ENCODE results near the gene CEACAM1.
"Not testable (repeated sequence)": the region's sequence is repeated elsewhere in the genome, so short reads cannot be mapped to it uniquely, and the experiment has no call there.

The CEACAM1 gene

DNA sequence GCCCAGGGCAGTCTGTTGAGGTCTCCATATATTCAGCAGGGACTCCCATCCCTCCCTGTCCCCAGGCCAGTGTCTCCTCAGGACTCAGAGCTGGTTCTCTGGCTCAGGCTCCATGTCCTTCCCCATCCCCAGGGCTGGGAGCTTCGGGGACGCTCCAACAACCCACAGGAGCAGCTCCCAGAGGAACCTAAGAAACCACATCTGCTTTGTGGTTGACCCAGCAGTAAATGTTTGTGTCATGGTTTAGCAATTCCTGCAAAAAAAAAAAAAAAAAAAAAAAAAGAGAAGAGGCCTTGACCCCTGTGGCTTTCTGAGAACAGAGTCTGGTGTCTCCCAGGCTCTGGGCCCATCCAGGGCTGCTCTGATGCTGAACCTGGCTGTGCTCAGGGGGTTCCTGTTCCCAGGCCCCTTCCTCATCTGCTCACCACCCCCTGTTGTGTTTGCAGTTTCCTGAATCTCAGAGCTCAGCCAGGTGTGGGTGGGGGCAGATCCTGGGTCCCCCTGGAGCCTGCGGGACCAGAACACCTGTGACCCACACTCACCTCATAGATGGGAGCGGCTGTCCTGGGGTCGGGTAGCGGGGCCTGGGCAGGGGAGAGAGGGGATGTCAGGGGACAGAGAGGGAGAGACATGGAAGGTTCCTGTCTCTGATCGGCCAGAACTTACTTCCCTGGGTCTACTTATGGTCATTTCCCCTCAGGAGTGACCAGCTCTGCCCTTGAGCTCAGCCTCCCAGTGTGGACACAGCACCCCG lies 25.2 kb upstream of the CEACAM1 start:
- Histone ChIP-seq H4K91ac (ENCODE audit: low read length) (no peak overlapping the region), H3K9me3 (ENCODE audit: control insufficient read depth, low read length) (peaks cover 14% of the 10 kb centered on the region), H3K23ac (ENCODE audit: low read length in 2 of 2) (no peak overlapping the region), H3K4me2 (ENCODE audit: low read length, poor library complexity, severe bottlenecking) (no peak overlapping the region), H3K4me3 (ENCODE audit: insufficient read depth in 1 of 2, low read depth in 1 of 2, low read length in 2 of 2) (no peak overlapping the region), H3K14ac (ENCODE audit: low read length in 2 of 2) (no peak overlapping the region), H3K79me1 (replicated peaks; ENCODE audit: low read length, poor library complexity, severe bottlenecking) (no peaks in the 10 kb centered on the region), H2AFZ (ENCODE audit: low read depth, low read length) (no peak overlapping the region), H2AK5ac (ENCODE audit: low read length, severe bottlenecking) (no peak overlapping the region), H3K18ac (ENCODE audit: low read depth in 1 of 2, low read length in 2 of 2) (no peak overlapping the region), H3K9ac (ENCODE audit: low read length) (no peak overlapping the region), H3K4me1 (ENCODE audit: control insufficient read depth, insufficient read depth, low read depth, low read length) (peaks cover 2% of the 10 kb centered on the region), H4K8ac (ENCODE audit: low read length) (no peak overlapping the region), H3K27ac (ENCODE audit: low read length, poor library complexity, severe bottlenecking) (no peak overlapping the region), H2BK120ac (ENCODE audit: low read depth, low read length) (no peak overlapping the region), H2BK12ac (ENCODE audit: low read length in 2 of 2) (no peak overlapping the region), H3K4ac (ENCODE audit: low read depth in 1 of 2, low read length in 2 of 2) (no peak overlapping the region), H3K27me3 (ENCODE audit: control insufficient read depth in 1 of 2, insufficient read depth in 1 of 2, low read length in 2 of 2) (peaks cover 16 to 86% of the 10 kb centered on the region in 2 experiments), H2BK15ac (ENCODE audit: low read depth, poor library complexity, severe bottlenecking) (no peak overlapping the region), H3K36me3 (ENCODE audit: control insufficient read depth in 1 of 2, insufficient read depth in 2 of 2, low read depth in 1 of 2, low read length in 2 of 2) (no peaks in the 10 kb centered on the region), H2BK5ac (ENCODE audit: low read depth, low read length, poor library complexity, severe bottlenecking) (no peak overlapping the region)
- peak; percentile 54 for DNase-seq
- WGBS = 74% methylated on average over 3 of the region's 8 CpGs

DNA sequence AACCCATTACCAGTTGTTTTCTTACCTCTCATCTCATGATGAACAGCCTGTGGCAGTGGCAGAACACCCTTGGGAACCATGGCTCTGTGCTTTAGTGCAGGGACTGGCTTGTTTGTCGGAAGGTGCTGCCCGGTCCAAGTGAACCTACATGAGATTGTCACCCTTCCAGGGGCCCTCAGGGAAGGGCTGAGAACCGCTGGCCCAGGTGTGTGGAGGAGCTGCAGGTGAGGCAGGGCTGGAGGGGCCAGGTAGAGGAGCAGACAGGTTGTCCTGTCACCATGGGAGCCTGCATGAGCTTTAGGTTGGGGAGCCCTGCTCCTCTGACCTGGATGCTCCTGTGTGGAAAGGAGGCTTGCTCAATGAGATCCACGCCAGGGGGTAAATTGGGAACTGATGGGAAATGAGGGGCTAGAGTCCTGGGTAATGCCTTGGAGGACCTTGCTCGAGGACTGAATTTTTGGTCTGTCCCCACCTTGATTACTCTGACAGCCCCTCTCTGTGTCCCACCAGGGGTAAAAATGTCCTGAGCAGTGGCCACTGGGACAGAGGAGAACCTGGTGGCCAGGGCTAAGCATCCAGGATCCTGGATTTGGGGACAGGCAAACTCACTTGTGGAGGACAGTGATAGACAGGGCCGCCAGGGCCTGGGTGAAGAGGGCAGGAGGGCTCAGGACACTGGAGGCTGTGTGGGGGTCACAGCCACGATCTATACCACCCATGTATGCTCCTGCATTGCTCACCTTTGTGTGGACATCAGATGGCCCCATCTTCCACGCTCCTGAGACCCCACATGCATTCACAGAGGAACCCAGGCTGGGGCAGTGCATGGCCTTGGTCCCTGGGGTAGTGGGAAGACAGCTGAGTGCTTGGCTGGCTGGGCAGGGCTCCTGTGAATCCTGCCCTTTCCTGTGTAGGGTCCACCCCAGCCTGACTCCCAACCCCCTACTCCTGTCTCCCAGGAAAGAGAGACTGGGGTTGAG lies 24.1 kb upstream of the CEACAM1 start:
- peaks cover 2% of the 10 kb centered on the region for H3K4me1 ChIP-seq (ENCODE audit: control insufficient read depth, insufficient read depth, low read depth, low read length)
- H3K27ac ChIP-seq (ENCODE audit: low read length, poor library complexity, severe bottlenecking) = no peak overlapping the region
- H3K36me3 ChIP-seq (ENCODE audit: control insufficient read depth in 1 of 2, insufficient read depth in 2 of 2, low read depth in 1 of 2, low read length in 2 of 2) = no peaks in the 10 kb centered on the region
- H3K18ac ChIP-seq (ENCODE audit: low read depth in 1 of 2, low read length in 2 of 2) = no peak overlapping the region
- H3K27me3 ChIP-seq (ENCODE audit: control insufficient read depth in 1 of 2, insufficient read depth in 1 of 2, low read length in 2 of 2) = peaks cover 15 to 87% of the 10 kb centered on the region in 2 experiments
- no peak overlapping the region for H2BK15ac ChIP-seq (ENCODE audit: low read depth, poor library complexity, severe bottlenecking)
- no peak overlapping the region for H3K9ac ChIP-seq (ENCODE audit: low read length)
- peaks cover 14% of the 10 kb centered on the region for H3K9me3 ChIP-seq (ENCODE audit: control insufficient read depth, low read length)
- no peak overlapping the region for H4K8ac ChIP-seq (ENCODE audit: low read length)
- no peak overlapping the region for H2BK5ac ChIP-seq (ENCODE audit: low read depth, low read length, poor library complexity, severe bottlenecking)
- H3K4me2 ChIP-seq (ENCODE audit: low read length, poor library complexity, severe bottlenecking) = no peak overlapping the region
- no peak overlapping the region for H3K4me3 ChIP-seq (ENCODE audit: insufficient read depth in 1 of 2, low read depth in 1 of 2, low read length in 2 of 2)
- H3K14ac ChIP-seq (ENCODE audit: low read length in 2 of 2) = no peak overlapping the region
- no peak for DNase-seq
- no peak overlapping the region for H2BK12ac ChIP-seq (ENCODE audit: low read length in 2 of 2)
- no peaks in the 10 kb centered on the region for H3K79me1 ChIP-seq (replicated peaks; ENCODE audit: low read length, poor library complexity, severe bottlenecking)
- H2AFZ ChIP-seq (ENCODE audit: low read depth, low read length) = no peak overlapping the region
- no peak overlapping the region for H2BK120ac ChIP-seq (ENCODE audit: low read depth, low read length)
- H2AK5ac ChIP-seq (ENCODE audit: low read length, severe bottlenecking) = no peak overlapping the region
- no peak overlapping the region for H3K23ac ChIP-seq (ENCODE audit: low read length in 2 of 2)
- H3K4ac ChIP-seq (ENCODE audit: low read depth in 1 of 2, low read length in 2 of 2) = no peak overlapping the region
- 66% methylated on average over 5 of the region's 8 CpGs for WGBS
- no peak overlapping the region for H4K91ac ChIP-seq (ENCODE audit: low read length)

DNA sequence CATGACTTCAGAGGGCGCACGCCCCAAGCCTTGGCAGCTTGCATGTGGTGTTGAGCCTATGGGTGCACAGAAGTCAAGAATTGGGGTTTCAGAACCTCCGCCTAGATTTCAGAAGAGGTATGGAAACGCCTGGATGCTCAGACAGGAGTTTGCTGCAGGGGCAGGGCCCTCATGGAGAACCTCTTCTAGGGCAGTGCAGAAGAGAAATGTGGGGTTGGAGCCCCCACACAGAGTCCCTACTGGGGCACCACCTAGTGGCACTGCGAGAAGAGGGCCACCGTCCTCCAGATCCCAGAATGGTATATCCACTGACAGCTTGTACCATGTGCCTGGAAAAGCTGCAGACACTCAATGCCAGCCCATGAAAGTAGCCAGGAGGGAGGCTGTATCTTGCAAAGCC lies 22.2 kb upstream of the CEACAM1 start:
- 72% methylated on average over 6 of the region's 6 CpGs for WGBS
- H3K23ac ChIP-seq (ENCODE audit: low read length in 2 of 2); H3K9me3 ChIP-seq (ENCODE audit: control insufficient read depth, low read length); H2BK120ac ChIP-seq (ENCODE audit: low read depth, low read length); H2BK5ac ChIP-seq (ENCODE audit: low read depth, low read length, poor library complexity, severe bottlenecking); DNase-seq; H3K9ac ChIP-seq (ENCODE audit: low read length); H3K27ac ChIP-seq (ENCODE audit: low read length, poor library complexity, severe bottlenecking); H4K8ac ChIP-seq (ENCODE audit: low read length); H3K4me2 ChIP-seq (ENCODE audit: low read length, poor library complexity, severe bottlenecking); H3K4ac ChIP-seq (ENCODE audit: low read depth in 1 of 2, low read length in 2 of 2); H3K36me3 ChIP-seq (ENCODE audit: control insufficient read depth in 1 of 2, insufficient read depth in 2 of 2, low read depth in 1 of 2, low read length in 2 of 2); H3K4me3 ChIP-seq (ENCODE audit: insufficient read depth in 1 of 2, low read depth in 1 of 2, low read length in 2 of 2); H2BK15ac ChIP-seq (ENCODE audit: low read depth, poor library complexity, severe bottlenecking); H3K4me1 ChIP-seq (ENCODE audit: control insufficient read depth, insufficient read depth, low read depth, low read length); H2AK5ac ChIP-seq (ENCODE audit: low read length, severe bottlenecking); H4K91ac ChIP-seq (ENCODE audit: low read length); H3K14ac ChIP-seq (ENCODE audit: low read length in 2 of 2); H2AFZ ChIP-seq (ENCODE audit: low read depth, low read length); H2BK12ac ChIP-seq (ENCODE audit: low read length in 2 of 2); H3K79me1 ChIP-seq (replicated peaks; ENCODE audit: low read length, poor library complexity, severe bottlenecking); H3K18ac ChIP-seq (ENCODE audit: low read depth in 1 of 2, low read length in 2 of 2): not testable (repeated sequence)
- peaks cover 19 to 87% of the 10 kb centered on the region in 2 experiments for H3K27me3 ChIP-seq (ENCODE audit: control insufficient read depth in 1 of 2, insufficient read depth in 1 of 2, low read length in 2 of 2)

DNA sequence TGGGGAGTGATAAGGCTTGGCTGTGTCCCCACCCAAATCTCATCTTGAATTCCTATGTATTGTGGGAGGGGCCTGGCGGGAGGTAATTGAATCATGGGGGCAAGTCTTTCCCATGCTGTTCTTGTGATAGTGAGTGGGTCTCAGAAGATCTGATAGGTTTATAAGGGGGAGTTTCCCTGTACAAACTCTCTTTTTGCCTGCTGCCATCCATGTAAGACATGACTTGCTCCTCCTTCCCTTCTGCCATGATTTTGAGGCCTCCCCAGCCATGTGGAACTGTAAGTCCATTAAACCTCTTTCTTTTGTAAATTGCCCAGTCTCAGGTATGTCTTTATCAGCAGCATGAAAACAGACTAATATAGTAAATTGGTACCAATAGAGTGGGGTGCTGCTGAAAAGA lies 20.8 kb upstream of the CEACAM1 start:
- H3K4me3 ChIP-seq (ENCODE audit: insufficient read depth in 1 of 2, low read depth in 1 of 2, low read length in 2 of 2); H2BK5ac ChIP-seq (ENCODE audit: low read depth, low read length, poor library complexity, severe bottlenecking); H2BK12ac ChIP-seq (ENCODE audit: low read length in 2 of 2); H3K9me3 ChIP-seq (ENCODE audit: control insufficient read depth, low read length); H3K36me3 ChIP-seq (ENCODE audit: control insufficient read depth in 1 of 2, insufficient read depth in 2 of 2, low read depth in 1 of 2, low read length in 2 of 2); H3K27ac ChIP-seq (ENCODE audit: low read length, poor library complexity, severe bottlenecking); H3K79me1 ChIP-seq (replicated peaks; ENCODE audit: low read length, poor library complexity, severe bottlenecking); H3K14ac ChIP-seq (ENCODE audit: low read length in 2 of 2); H4K91ac ChIP-seq (ENCODE audit: low read length); H2BK120ac ChIP-seq (ENCODE audit: low read depth, low read length); H3K4ac ChIP-seq (ENCODE audit: low read depth in 1 of 2, low read length in 2 of 2); DNase-seq; H3K18ac ChIP-seq (ENCODE audit: low read depth in 1 of 2, low read length in 2 of 2); H3K4me1 ChIP-seq (ENCODE audit: control insufficient read depth, insufficient read depth, low read depth, low read length); H3K23ac ChIP-seq (ENCODE audit: low read length in 2 of 2); H3K9ac ChIP-seq (ENCODE audit: low read length); H2BK15ac ChIP-seq (ENCODE audit: low read depth, poor library complexity, severe bottlenecking); H3K4me2 ChIP-seq (ENCODE audit: low read length, poor library complexity, severe bottlenecking); H2AFZ ChIP-seq (ENCODE audit: low read depth, low read length); H4K8ac ChIP-seq (ENCODE audit: low read length); H2AK5ac ChIP-seq (ENCODE audit: low read length, severe bottlenecking): not testable (repeated sequence)
- WGBS = 83% methylated on average over 1 of the region's 1 CpG
- peaks cover 8 to 82% of the 10 kb centered on the region in 2 experiments for H3K27me3 ChIP-seq (ENCODE audit: control insufficient read depth in 1 of 2, insufficient read depth in 1 of 2, low read length in 2 of 2)
